ENCODE results near the gene TRIP4. TPM values are rescaled to one million over a fixed set of nuclear protein-coding genes. Genes with fewer than 3 reads are reported as not detected.

TRIP4 gene
- total RNA-seq, 1 experiment from 2014 or later = 12.9 TPM

DNA sequence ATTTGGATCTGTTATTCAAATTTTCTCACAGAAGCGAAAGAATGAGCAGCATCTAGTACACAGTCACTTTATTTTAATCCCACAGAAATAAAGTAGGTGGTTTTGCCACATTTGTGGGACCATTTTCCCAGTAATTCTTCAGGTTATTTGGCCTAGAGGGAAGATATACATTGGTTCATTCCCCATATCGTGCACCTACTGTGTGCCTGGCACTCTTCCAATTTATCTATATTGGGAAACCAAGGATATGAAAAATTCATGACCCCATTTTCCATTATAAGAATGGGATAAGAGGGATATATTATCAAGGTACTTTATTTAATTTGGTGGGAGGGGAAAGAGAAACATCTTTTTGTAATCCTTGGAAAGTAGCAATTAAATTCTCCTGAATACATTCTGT lies 35.1 kb downstream of the TRIP4 start:
- CTCF ChIA-PET = no interaction called here
- H3K4me3 Mint-ChIP-seq = no peak overlapping the region
- H3K9me3 Mint-ChIP-seq = no peaks in the 10 kb centered on the region
- ATAC-seq = no peak
- H3K27me3 Mint-ChIP-seq (ENCODE audit: low read depth) = peaks cover 10% of the 10 kb centered on the region
- H3K27ac Mint-ChIP-seq = no peak overlapping the region
- POLR2A ChIA-PET = interaction anchor here (0.7 kb wide), 1 partner anchor 999 kb away, joined by 6 read pairs; no protein-coding TSS in a partner anchor
- no peaks in the 10 kb centered on the region for H3K4me1 Mint-ChIP-seq
- TF ChIP-seq, protein P1, sequence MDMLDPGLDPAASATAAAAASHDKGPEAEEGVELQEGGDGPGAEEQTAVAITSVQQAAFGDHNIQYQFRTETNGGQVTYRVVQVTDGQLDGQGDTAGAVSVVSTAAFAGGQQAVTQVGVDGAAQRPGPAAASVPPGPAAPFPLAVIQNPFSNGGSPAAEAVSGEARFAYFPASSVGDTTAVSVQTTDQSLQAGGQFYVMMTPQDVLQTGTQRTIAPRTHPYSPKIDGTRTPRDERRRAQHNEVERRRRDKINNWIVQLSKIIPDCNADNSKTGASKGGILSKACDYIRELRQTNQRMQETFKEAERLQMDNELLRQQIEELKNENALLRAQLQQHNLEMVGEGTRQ (CRISPR knock-in tag; IDR thresholded peaks at IDR 0.05) = no peak
- TF ChIP-seq CREB1 (CRISPR knock-in tag; IDR thresholded peaks at IDR 0.05) (no peak), SMAD3 (CRISPR knock-in tag; IDR thresholded peaks at IDR 0.05; ENCODE audit: borderline replicate concordance) (no peak), NFATC4 (CRISPR knock-in tag; IDR thresholded peaks at IDR 0.05) (no peak), FOXK1 (CRISPR knock-in tag; IDR thresholded peaks at IDR 0.05) (no peak), NFYB (CRISPR knock-in tag; conservative IDR thresholded peaks at IDR 0.05; ENCODE audit: low read depth) (no peak)
- H3K36me3 Mint-ChIP-seq = peaks cover 22% of the 10 kb centered on the region
- DNase-seq (ENCODE audit: low spot score) = no peak

DNA sequence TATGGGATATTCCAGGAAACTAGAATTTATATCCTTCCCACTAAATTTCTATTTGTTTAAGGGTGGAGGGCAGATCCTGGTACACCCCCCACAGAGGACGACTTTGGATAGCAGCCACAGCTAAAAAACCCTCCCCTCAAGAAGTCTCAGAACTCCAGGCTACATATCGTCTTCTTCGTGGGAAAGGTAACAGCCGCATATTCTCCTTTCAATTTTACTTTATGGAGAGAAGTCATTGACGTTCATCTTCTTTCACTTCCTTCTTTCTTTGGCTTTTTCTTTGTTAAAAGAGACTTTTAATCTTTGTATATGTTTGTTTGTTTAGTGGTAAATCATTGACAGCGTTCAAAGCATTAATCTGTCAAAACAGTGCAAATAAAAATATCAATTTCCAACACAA lies 36.3 kb downstream of the TRIP4 start:
- TF ChIP-seq FOXK1 (CRISPR knock-in tag; IDR thresholded peaks at IDR 0.05) (no peak), ZNF396 (CRISPR knock-in tag; IDR thresholded peaks at IDR 0.05; ENCODE audit: borderline replicate concordance) (no peak)
- TF ChIP-seq, protein P2, sequence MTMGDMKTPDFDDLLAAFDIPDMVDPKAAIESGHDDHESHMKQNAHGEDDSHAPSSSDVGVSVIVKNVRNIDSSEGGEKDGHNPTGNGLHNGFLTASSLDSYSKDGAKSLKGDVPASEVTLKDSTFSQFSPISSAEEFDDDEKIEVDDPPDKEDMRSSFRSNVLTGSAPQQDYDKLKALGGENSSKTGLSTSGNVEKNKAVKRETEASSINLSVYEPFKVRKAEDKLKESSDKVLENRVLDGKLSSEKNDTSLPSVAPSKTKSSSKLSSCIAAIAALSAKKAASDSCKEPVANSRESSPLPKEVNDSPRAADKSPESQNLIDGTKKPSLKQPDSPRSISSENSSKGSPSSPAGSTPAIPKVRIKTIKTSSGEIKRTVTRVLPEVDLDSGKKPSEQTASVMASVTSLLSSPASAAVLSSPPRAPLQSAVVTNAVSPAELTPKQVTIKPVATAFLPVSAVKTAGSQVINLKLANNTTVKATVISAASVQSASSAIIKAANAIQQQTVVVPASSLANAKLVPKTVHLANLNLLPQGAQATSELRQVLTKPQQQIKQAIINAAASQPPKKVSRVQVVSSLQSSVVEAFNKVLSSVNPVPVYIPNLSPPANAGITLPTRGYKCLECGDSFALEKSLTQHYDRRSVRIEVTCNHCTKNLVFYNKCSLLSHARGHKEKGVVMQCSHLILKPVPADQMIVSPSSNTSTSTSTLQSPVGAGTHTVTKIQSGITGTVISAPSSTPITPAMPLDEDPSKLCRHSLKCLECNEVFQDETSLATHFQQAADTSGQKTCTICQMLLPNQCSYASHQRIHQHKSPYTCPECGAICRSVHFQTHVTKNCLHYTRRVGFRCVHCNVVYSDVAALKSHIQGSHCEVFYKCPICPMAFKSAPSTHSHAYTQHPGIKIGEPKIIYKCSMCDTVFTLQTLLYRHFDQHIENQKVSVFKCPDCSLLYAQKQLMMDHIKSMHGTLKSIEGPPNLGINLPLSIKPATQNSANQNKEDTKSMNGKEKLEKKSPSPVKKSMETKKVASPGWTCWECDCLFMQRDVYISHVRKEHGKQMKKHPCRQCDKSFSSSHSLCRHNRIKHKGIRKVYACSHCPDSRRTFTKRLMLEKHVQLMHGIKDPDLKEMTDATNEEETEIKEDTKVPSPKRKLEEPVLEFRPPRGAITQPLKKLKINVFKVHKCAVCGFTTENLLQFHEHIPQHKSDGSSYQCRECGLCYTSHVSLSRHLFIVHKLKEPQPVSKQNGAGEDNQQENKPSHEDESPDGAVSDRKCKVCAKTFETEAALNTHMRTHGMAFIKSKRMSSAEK (CRISPR knock-in tag; IDR thresholded peaks at IDR 0.05; ENCODE audit: borderline replicate concordance) = no peak
- TF ChIP-seq, protein P3, sequence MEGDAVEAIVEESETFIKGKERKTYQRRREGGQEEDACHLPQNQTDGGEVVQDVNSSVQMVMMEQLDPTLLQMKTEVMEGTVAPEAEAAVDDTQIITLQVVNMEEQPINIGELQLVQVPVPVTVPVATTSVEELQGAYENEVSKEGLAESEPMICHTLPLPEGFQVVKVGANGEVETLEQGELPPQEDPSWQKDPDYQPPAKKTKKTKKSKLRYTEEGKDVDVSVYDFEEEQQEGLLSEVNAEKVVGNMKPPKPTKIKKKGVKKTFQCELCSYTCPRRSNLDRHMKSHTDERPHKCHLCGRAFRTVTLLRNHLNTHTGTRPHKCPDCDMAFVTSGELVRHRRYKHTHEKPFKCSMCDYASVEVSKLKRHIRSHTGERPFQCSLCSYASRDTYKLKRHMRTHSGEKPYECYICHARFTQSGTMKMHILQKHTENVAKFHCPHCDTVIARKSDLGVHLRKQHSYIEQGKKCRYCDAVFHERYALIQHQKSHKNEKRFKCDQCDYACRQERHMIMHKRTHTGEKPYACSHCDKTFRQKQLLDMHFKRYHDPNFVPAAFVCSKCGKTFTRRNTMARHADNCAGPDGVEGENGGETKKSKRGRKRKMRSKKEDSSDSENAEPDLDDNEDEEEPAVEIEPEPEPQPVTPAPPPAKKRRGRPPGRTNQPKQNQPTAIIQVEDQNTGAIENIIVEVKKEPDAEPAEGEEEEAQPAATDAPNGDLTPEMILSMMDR (IDR thresholded peaks at IDR 0.05) = no peak
- ChIA-PET POLR2A (no interaction called here), CTCF (no interaction called here)
- DNase-seq (ENCODE audit: low spot score) = no peak
- Mint-ChIP-seq H3K9me3 (no peaks in the 10 kb centered on the region), H3K4me3 (no peak overlapping the region), H3K27me3 (ENCODE audit: low read depth) (peaks cover 23% of the 10 kb centered on the region), H3K36me3 (peaks cover 18% of the 10 kb centered on the region), H3K4me1 (no peaks in the 10 kb centered on the region), H3K27ac (no peak overlapping the region)
- ATAC-seq = no peak

DNA sequence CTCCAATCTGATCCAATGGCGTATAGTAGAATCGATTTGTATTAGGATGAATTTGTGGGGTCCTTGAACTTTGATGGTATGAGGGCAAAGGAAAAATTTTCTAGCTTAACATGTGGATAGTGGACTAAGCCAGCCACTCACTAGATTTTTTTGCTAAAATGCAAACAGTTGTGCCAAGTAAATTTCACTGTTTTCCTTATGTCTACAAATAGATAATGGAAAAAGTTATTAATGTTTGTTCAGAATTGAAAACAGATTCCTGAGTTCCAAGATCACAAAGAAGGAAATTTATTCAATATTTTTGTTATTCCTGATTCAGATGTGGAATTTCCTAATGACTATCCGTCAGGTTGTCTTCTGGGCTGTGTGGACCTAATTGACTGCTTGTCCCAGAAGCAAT lies 37.6 kb downstream of the TRIP4 start:
- H3K4me1 Mint-ChIP-seq = peaks cover 10% of the 10 kb centered on the region
- H3K36me3 Mint-ChIP-seq = peaks cover 15% of the 10 kb centered on the region; the same call in 1 of the 2 replicates
- peaks cover 36% of the 10 kb centered on the region for H3K27me3 Mint-ChIP-seq (ENCODE audit: low read depth)
- DNase-seq (ENCODE audit: low spot score) = no peak
- no peak overlapping the region for H3K4me3 Mint-ChIP-seq
- no peak for ATAC-seq
- ChIA-PET CTCF (no interaction called here), POLR2A (no interaction called here)
- H3K9me3 Mint-ChIP-seq = no peaks in the 10 kb centered on the region
- no peak overlapping the region for H3K27ac Mint-ChIP-seq
- TF ChIP-seq ZNF138 (CRISPR knock-in tag; conservative IDR thresholded peaks at IDR 0.05) (no peak), FOXK1 (CRISPR knock-in tag; IDR thresholded peaks at IDR 0.05) (no peak), CREB1 (CRISPR knock-in tag; IDR thresholded peaks at IDR 0.05) (no peak), ZBTB21 (CRISPR knock-in tag; IDR thresholded peaks at IDR 0.05; ENCODE audit: borderline replicate concordance) (no peak), RORB (CRISPR knock-in tag; IDR thresholded peaks at IDR 0.05) (no peak), NFATC4 (CRISPR knock-in tag; IDR thresholded peaks at IDR 0.05) (no peak), CREM (CRISPR knock-in tag; IDR thresholded peaks at IDR 0.05) (no peak)
- TF ChIP-seq, protein P4, sequence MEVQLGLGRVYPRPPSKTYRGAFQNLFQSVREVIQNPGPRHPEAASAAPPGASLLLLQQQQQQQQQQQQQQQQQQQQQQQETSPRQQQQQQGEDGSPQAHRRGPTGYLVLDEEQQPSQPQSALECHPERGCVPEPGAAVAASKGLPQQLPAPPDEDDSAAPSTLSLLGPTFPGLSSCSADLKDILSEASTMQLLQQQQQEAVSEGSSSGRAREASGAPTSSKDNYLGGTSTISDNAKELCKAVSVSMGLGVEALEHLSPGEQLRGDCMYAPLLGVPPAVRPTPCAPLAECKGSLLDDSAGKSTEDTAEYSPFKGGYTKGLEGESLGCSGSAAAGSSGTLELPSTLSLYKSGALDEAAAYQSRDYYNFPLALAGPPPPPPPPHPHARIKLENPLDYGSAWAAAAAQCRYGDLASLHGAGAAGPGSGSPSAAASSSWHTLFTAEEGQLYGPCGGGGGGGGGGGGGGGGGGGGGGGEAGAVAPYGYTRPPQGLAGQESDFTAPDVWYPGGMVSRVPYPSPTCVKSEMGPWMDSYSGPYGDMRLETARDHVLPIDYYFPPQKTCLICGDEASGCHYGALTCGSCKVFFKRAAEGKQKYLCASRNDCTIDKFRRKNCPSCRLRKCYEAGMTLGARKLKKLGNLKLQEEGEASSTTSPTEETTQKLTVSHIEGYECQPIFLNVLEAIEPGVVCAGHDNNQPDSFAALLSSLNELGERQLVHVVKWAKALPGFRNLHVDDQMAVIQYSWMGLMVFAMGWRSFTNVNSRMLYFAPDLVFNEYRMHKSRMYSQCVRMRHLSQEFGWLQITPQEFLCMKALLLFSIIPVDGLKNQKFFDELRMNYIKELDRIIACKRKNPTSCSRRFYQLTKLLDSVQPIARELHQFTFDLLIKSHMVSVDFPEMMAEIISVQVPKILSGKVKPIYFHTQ (CRISPR knock-in tag; IDR thresholded peaks at IDR 0.05) = no peak
- TF ChIP-seq, protein P3 (IDR thresholded peaks at IDR 0.05) = no peak
- TF ChIP-seq, protein P5, sequence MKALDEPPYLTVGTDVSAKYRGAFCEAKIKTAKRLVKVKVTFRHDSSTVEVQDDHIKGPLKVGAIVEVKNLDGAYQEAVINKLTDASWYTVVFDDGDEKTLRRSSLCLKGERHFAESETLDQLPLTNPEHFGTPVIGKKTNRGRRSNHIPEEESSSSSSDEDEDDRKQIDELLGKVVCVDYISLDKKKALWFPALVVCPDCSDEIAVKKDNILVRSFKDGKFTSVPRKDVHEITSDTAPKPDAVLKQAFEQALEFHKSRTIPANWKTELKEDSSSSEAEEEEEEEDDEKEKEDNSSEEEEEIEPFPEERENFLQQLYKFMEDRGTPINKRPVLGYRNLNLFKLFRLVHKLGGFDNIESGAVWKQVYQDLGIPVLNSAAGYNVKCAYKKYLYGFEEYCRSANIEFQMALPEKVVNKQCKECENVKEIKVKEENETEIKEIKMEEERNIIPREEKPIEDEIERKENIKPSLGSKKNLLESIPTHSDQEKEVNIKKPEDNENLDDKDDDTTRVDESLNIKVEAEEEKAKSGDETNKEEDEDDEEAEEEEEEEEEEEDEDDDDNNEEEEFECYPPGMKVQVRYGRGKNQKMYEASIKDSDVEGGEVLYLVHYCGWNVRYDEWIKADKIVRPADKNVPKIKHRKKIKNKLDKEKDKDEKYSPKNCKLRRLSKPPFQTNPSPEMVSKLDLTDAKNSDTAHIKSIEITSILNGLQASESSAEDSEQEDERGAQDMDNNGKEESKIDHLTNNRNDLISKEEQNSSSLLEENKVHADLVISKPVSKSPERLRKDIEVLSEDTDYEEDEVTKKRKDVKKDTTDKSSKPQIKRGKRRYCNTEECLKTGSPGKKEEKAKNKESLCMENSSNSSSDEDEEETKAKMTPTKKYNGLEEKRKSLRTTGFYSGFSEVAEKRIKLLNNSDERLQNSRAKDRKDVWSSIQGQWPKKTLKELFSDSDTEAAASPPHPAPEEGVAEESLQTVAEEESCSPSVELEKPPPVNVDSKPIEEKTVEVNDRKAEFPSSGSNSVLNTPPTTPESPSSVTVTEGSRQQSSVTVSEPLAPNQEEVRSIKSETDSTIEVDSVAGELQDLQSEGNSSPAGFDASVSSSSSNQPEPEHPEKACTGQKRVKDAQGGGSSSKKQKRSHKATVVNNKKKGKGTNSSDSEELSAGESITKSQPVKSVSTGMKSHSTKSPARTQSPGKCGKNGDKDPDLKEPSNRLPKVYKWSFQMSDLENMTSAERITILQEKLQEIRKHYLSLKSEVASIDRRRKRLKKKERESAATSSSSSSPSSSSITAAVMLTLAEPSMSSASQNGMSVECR (CRISPR knock-in tag; IDR thresholded peaks at IDR 0.05; ENCODE audit: borderline replicate concordance) = no peak
